Ovary (tissue), 9 donors: ENCODE measurements around the gene MKS1. TPM values are rescaled to one million over a fixed set of nuclear protein-coding genes. Genes with fewer than 3 reads are reported as not detected.

Experiments used
- DNase-seq, 5 donors: peaks; one replicate each; pipeline ENCODE4 v3.0.0-alpha.2; 2019 to 2020
- H3K27ac ChIP-seq, 2 donors: fragments of 200-600 bp; one replicate each; pipeline versions ENCODE4 v1.5.1 to v1.8.0; 2019 to 2022
- H3K27me3 ChIP-seq: fragments of 200-600 bp; one replicate; pipeline ENCODE4 v1.8.0; 2022
- H3K36me3 ChIP-seq: fragments of 200-600 bp; sonication (generic); one replicate; pipeline ENCODE4 v1.5.1; 2019
- H3K4me1 ChIP-seq: one replicate; pipeline ENCODE4 v1.8.1; 2013; ENCODE audit warnings: mild to moderate bottlenecking, moderate library complexity; ENCODE audit not compliant: insufficient read depth
- H3K4me3 ChIP-seq: fragments of 200-600 bp; sonication (generic); one replicate; pipeline ENCODE4 v1.5.1; 2017
- H3K9me3 ChIP-seq, 2 donors: fragments of 200-600 bp in 1 of 2; sonication (generic) in 1 of 2; one replicate each; pipeline versions ENCODE4 v1.5.1 to v1.8.1; 2013 to 2019; ENCODE audit warnings: mild to moderate bottlenecking in 1 of 2, moderate library complexity in 1 of 2
- EP300 ChIP-seq: sonication (generic); formaldehyde crosslinking; IDR thresholded peaks from one replicate; pipeline ENCODE4 v1.6.1; 2017; ENCODE audit warnings: antibody characterized with exemption
- POLR2A ChIP-seq: fragments of 450-650 bp; IDR thresholded peaks from one replicate; pipeline ENCODE4 v1.6.1; 2017; ENCODE audit warnings: antibody characterized with exemption, mild to moderate bottlenecking, moderate library complexity
- WGBS, 3 donors: extraction: QIAGEN DNeasy Blood & Tissue Kit in 1 of 3; methylation state at CpG; one replicate each; pipeline versions ENCODE4 v1.1.5 to v1.1.7; 2013 to 2017; 5-methylcytosine and 5-hydroxymethylcytosine counted together
- intact Hi-C, 4 donors: fragments of 100-400 bp; cut with DNase I; formaldehyde crosslinking; loops; one replicate each; pipeline versions ENCODE4 v1.11.0 to v1.15.1; 2022 to 2023
- polyA plus RNA-seq, 2 donors: library from polyadenylated mRNA; stranded (reverse); fragments of 200-250 nt in 1 of 2; fragments of 350-450 nt in 1 of 2; fragmentation: Illumina TruSeq in 1 of 2; extraction: RNeasy Lipid Tissue Mini Kit (QIAGEN cat#74804) in 1 of 2; gene quantifications; one replicate each; pipeline ENCODE4 v1.2.3, GENCODE V29; 2013 to 2014
- total RNA-seq, 7 donors: library from RNA; depleted of rRNA in 2 of 7; stranded (reverse); fragments of >200 nt in 2 of 7; fragmentation: NEBNext Ultra II Directional in 3 of 7; extraction: Animal tissue kit (Norgen Biotek cat#: 25700) in 3 of 7; gene quantifications; one replicate each; pipeline versions ENCODE4 v1.1.0 to v1.2.4, GENCODE V29; 2016 to 2023
- TF ChIP-seq, protein P1 (sequence below), 3 donors: fragments of 450-650 bp in 2 of 3; fragments of 200-600 bp in 1 of 3; IDR thresholded peaks; one replicate each; pipeline versions ENCODE4 v1.5.1 to v1.8.0; 2016 to 2022; ENCODE audit warnings: antibody characterized with exemption in 3 of 3, mild to moderate bottlenecking in 1 of 3
- donor health status: DM: no; HTN: no; CAD: no; lungs with moderate emphysema.
- donor health status: DM: no; HTN: no; CAD: no.
- donor health status: Bipolar disorder and iron deficiency.
- donor health status: DM: yes; HTN: yes; CAD: no.
- donor health status: DM: no; HTN: no; CAD: no.
- donor health status: DM: yes; HTN: yes; CAD: no.

Gene MKS1
- total and polyA plus RNA-seq, 9 donors, result 10.0 to 26.0 (median 18.5) TPM

- 7 to 44% (median 10%) methylated on average over 1 of the region's 1 CpG for WGBS, 3 donors
- TF ChIP-seq POLR2A, result no peak
- TF ChIP-seq, protein P1, sequence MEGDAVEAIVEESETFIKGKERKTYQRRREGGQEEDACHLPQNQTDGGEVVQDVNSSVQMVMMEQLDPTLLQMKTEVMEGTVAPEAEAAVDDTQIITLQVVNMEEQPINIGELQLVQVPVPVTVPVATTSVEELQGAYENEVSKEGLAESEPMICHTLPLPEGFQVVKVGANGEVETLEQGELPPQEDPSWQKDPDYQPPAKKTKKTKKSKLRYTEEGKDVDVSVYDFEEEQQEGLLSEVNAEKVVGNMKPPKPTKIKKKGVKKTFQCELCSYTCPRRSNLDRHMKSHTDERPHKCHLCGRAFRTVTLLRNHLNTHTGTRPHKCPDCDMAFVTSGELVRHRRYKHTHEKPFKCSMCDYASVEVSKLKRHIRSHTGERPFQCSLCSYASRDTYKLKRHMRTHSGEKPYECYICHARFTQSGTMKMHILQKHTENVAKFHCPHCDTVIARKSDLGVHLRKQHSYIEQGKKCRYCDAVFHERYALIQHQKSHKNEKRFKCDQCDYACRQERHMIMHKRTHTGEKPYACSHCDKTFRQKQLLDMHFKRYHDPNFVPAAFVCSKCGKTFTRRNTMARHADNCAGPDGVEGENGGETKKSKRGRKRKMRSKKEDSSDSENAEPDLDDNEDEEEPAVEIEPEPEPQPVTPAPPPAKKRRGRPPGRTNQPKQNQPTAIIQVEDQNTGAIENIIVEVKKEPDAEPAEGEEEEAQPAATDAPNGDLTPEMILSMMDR (IDR thresholded peaks at IDR 0.05), result no peak
- TF ChIP-seq EP300, result no peak
- DNase-seq, result no peak
- no peaks in the 10 kb centered on the region for H3K36me3 ChIP-seq
- H3K27ac ChIP-seq, result no peak overlapping the region
- no peak overlapping the region for H3K4me3 ChIP-seq
- no peaks in the 10 kb centered on the region for H3K9me3 ChIP-seq
- intact Hi-C loops, result no loop called here
- H3K4me1 ChIP-seq, result no peaks in the 10 kb centered on the region
- H3K27me3 ChIP-seq, result no peaks in the 10 kb centered on the region
These were observed 27.7 kb upstream of the MKS1 start for GRCh38 chr17:58246781-58247180.

GRCh38 chr17:58246104-58246740 is 27.2 kb upstream of the MKS1 start:
- H3K4me1 ChIP-seq, result no peaks in the 10 kb centered on the region
- no peaks in the 10 kb centered on the region for H3K9me3 ChIP-seq
- WGBS, 3 donors, result 71 to 78% (median 75%) methylated on average over 13 of the region's 13 CpGs
- H3K4me3 ChIP-seq, result no peak overlapping the region
- H3K27me3 ChIP-seq, result no peaks in the 10 kb centered on the region
- intact Hi-C loops, result no loop called here
- DNase-seq, result no peak
- H3K27ac ChIP-seq, result no peak overlapping the region
- no peaks in the 10 kb centered on the region for H3K36me3 ChIP-seq
- TF ChIP-seq POLR2A, result no peak
- TF ChIP-seq, protein P1 (IDR thresholded peaks at IDR 0.05), result no peak
- no peak for TF ChIP-seq EP300

GRCh38 chr17:58245428-58246103 is 26.5 kb upstream of the MKS1 start:
- no peaks in the 10 kb centered on the region for H3K27me3 ChIP-seq
- 51 to 54% (median 53%) methylated on average over 10 of the region's 10 CpGs for WGBS, 3 donors
- no peak overlapping the region for H3K4me3 ChIP-seq
- TF ChIP-seq POLR2A (no peak), EP300 (no peak)
- intact Hi-C loops, result no loop called here
- no peak for DNase-seq
- no peak overlapping the region for H3K27ac ChIP-seq
- H3K4me1 ChIP-seq, result no peaks in the 10 kb centered on the region
- no peaks in the 10 kb centered on the region for H3K9me3 ChIP-seq
- H3K36me3 ChIP-seq, result no peaks in the 10 kb centered on the region

DNA sequence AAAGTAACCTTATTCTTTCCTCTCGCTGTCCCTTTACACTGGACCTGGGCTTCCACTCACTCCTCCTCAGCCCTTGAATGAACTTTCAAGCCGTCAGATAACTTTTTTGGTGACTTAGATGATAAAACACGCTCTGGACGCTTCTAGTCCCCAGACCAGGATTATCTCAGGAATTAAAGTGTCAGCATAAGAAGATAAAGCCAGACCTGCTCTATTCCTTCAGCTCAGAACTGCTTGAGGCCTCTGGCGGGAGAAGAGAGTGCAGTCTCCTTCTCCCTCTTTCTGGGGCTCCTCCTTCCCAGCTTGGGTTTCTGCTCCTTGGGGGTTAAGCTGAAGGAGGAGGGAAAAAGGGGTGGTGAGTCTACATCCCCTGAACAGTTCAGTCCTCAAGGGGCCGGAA is 25.9 kb upstream of the MKS1 start:
- Histone ChIP-seq H3K4me1 (no peaks in the 10 kb centered on the region), H3K36me3 (no peaks in the 10 kb centered on the region), H3K9me3 (no peaks in the 10 kb centered on the region), H3K4me3 (no peak overlapping the region), H3K27me3 (no peaks in the 10 kb centered on the region), H3K27ac (no peak overlapping the region)
- no peak for DNase-seq
- no peak for TF ChIP-seq POLR2A
- TF ChIP-seq EP300, result no peak
- TF ChIP-seq, protein P1 (IDR thresholded peaks at IDR 0.05), result no peak
- intact Hi-C loops, result no loop called here
- 36 to 49% (median 49%) methylated on average over 6 of the region's 6 CpGs for WGBS, 3 donors

DNA sequence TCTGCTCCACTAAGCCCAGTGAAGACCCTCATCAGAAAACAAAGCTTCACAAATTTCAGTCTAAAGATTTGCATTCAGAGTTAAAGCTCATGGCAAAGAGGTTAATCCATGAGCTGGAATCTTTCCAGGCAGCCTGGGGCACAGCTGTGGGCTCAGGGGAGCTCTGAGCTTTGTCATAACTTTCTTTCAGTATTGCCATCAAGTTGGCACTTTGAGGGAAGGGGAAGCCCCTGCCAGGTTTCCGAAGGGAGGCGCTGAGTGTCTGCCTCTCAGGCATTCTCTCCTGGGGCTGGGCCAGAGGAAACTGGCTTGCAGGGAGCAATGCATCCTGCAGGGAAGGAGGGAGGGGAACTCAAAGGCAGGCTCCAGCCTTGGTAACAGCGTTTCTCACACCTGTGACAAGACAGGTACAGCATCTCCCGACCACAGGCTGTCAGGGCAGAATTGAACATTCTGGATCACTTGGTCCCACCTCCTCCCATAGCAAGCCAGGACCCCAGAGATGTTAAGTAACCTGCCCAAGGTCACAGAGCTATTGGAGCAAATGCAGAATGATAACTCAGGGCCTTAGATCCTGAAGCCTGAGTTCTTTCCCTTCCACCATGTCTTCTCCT is 23.2 kb upstream of the MKS1 start:
- DNase-seq, result no peak
- Histone ChIP-seq H3K4me3 (no peak overlapping the region), H3K9me3 (no peaks in the 10 kb centered on the region), H3K27me3 (no peaks in the 10 kb centered on the region), H3K4me1 (no peaks in the 10 kb centered on the region), H3K36me3 (no peaks in the 10 kb centered on the region), H3K27ac (no peak overlapping the region)
- WGBS, 3 donors, result 6 to 12% (median 11%) methylated on average over 4 of the region's 4 CpGs
- intact Hi-C loops, result no loop called here
- no peak for TF ChIP-seq EP300
- TF ChIP-seq, protein P1 (IDR thresholded peaks at IDR 0.05), result no peak
- no peak for TF ChIP-seq POLR2A
